Nephron (organoid): ENCODE measurements around the gene MND1.

Experiments used
- H3K27ac Mint-ChIP-seq, 3 experiments: 2 replicates each; pipeline ENCODE4 v1.8.0; 2020; ENCODE audit warnings: mixed read lengths in 3 of 3, mild to moderate bottlenecking in 2 of 3, moderate library complexity in 1 of 3
- H3K27me3 Mint-ChIP-seq: 2 replicates; pipeline ENCODE4 v1.8.0; 2021; ENCODE audit warnings: low read depth, mild to moderate bottlenecking, moderate library complexity, mixed read lengths
- H3K36me3 Mint-ChIP-seq: 2 replicates; pipeline ENCODE4 v1.8.0; 2020; ENCODE audit warnings: low read depth, mixed read lengths
- H3K4me1 Mint-ChIP-seq: 2 replicates; pipeline ENCODE4 v1.8.0; 2020; ENCODE audit warnings: mixed read lengths
- H3K4me3 Mint-ChIP-seq, 3 experiments: 2 replicates each; pipeline ENCODE4 v1.8.0; 2020; ENCODE audit warnings: mild to moderate bottlenecking in 3 of 3, mixed read lengths in 3 of 3, moderate library complexity in 2 of 3
- H3K9me3 Mint-ChIP-seq: 2 replicates; pipeline ENCODE4 v1.8.0; 2020; ENCODE audit warnings: mixed read lengths
- CTCF ChIP-seq, 3 experiments: fragments of 200-600 bp; sonication (generic); IDR thresholded peaks; one replicate each; pipeline ENCODE4 v1.5.0; 2021; ENCODE audit warnings: antibody characterized with exemption in 3 of 3; ENCODE audit not compliant: unreplicated experiment in 3 of 3

Gene MND1

GRCh38 chr4:153327247-153327646 lies 17.2 kb upstream of the MND1 start:
- TF ChIP-seq CTCF (IDR thresholded peaks at IDR 0.05; ENCODE audit: unreplicated experiment in 3 of 3), result no peak
- Mint-ChIP-seq H3K4me1 (no peaks in the 10 kb centered on the region), H3K27me3 (no peaks in the 10 kb centered on the region), H3K27ac (no peak overlapping the region), H3K9me3 (no peaks in the 10 kb centered on the region), H3K36me3 (peaks cover 42% of the 10 kb centered on the region), H3K4me3 (no peak overlapping the region)

- Mint-ChIP-seq H3K4me1 (no peaks in the 10 kb centered on the region), H3K27ac (no peak overlapping the region), H3K9me3 (no peaks in the 10 kb centered on the region), H3K36me3 (peaks cover 44% of the 10 kb centered on the region), H3K4me3 (no peak overlapping the region), H3K27me3 (no peaks in the 10 kb centered on the region)
- no peak for TF ChIP-seq CTCF (IDR thresholded peaks at IDR 0.05; ENCODE audit: unreplicated experiment in 3 of 3)
These were observed 11.6 kb upstream of the MND1 start for GRCh38 chr4:153332936-153333335.

- Mint-ChIP-seq H3K36me3 (peaks cover 37% of the 10 kb centered on the region), H3K27ac (no peak overlapping the region), H3K4me1 (no peaks in the 10 kb centered on the region), H3K9me3 (no peaks in the 10 kb centered on the region), H3K4me3 (no peak overlapping the region), H3K27me3 (no peaks in the 10 kb centered on the region)
- TF ChIP-seq CTCF (IDR thresholded peaks at IDR 0.05; ENCODE audit: unreplicated experiment in 3 of 3), result no peak
These were observed 10.6 kb upstream of the MND1 start for GRCh38 chr4:153333874-153334273.

GRCh38 chr4:153335665-153336064 lies 8.8 kb upstream of the MND1 start:
- H3K27ac Mint-ChIP-seq, result no peak overlapping the region
- no peaks in the 10 kb centered on the region for H3K9me3 Mint-ChIP-seq
- H3K27me3 Mint-ChIP-seq, result no peaks in the 10 kb centered on the region
- peaks cover 36% of the 10 kb centered on the region for H3K36me3 Mint-ChIP-seq
- no peaks in the 10 kb centered on the region for H3K4me1 Mint-ChIP-seq
- no peak overlapping the region for H3K4me3 Mint-ChIP-seq
- no peak for TF ChIP-seq CTCF (IDR thresholded peaks at IDR 0.05; ENCODE audit: unreplicated experiment in 3 of 3)

GRCh38 chr4:153337686-153338085 lies 6.8 kb upstream of the MND1 start:
- Mint-ChIP-seq H3K4me3 (no peak overlapping the region), H3K27me3 (no peaks in the 10 kb centered on the region), H3K9me3 (no peaks in the 10 kb centered on the region), H3K4me1 (no peaks in the 10 kb centered on the region), H3K36me3 (peaks cover 25% of the 10 kb centered on the region), H3K27ac (no peak overlapping the region)
- no peak for TF ChIP-seq CTCF (IDR thresholded peaks at IDR 0.05; ENCODE audit: unreplicated experiment in 3 of 3)

- no peak overlapping the region for H3K4me3 Mint-ChIP-seq
- no peaks in the 10 kb centered on the region for H3K9me3 Mint-ChIP-seq
- no peak for TF ChIP-seq CTCF (IDR thresholded peaks at IDR 0.05; ENCODE audit: unreplicated experiment in 3 of 3)
- no peaks in the 10 kb centered on the region for H3K27me3 Mint-ChIP-seq
- no peak overlapping the region for H3K27ac Mint-ChIP-seq
- H3K36me3 Mint-ChIP-seq, result peaks cover 7% of the 10 kb centered on the region
- peaks cover 11% of the 10 kb centered on the region for H3K4me1 Mint-ChIP-seq
These were observed 2.9 kb upstream of the MND1 start for GRCh38 chr4:153341575-153342090.
